SJCRH30 (cell line): ENCODE results near the gene PPM1N. TPM values are rescaled to one million over a fixed set of nuclear protein-coding genes. Genes with fewer than 3 reads are reported as not detected.

Experiments used
- DNase-seq, 2 experiments: peaks; one replicate each; pipeline ENCODE4 v3.0.0-alpha.2; 2015 to 2020
- H3K27ac ChIP-seq: fragments of 250-450 bp; sonication (Bioruptor Pico); 2 replicates; pipeline ENCODE4 v1.5.1; 2020; ENCODE audit warnings: mild to moderate bottlenecking, moderate library complexity
- H3K27me3 ChIP-seq: fragments of 250-450 bp; sonication (Bioruptor Pico); 2 replicates; pipeline ENCODE4 v1.5.1; 2020; ENCODE audit warnings: mild to moderate bottlenecking, moderate library complexity
- H3K36me3 ChIP-seq: fragments of 250-450 bp; sonication (Bioruptor Pico); 2 replicates; pipeline ENCODE4 v1.5.1; 2020; ENCODE audit warnings: mild to moderate bottlenecking, moderate library complexity
- H3K4me1 ChIP-seq: fragments of 250-450 bp; sonication (Bioruptor Pico); 2 replicates; pipeline ENCODE4 v1.5.1; 2020; ENCODE audit warnings: mild to moderate bottlenecking, moderate library complexity
- H3K4me3 ChIP-seq: fragments of 250-450 bp; sonication (Bioruptor Pico); 2 replicates; pipeline ENCODE4 v1.5.1; 2020; ENCODE audit warnings: mild to moderate bottlenecking, moderate library complexity
- H3K9me3 ChIP-seq: fragments of 250-450 bp; sonication (Bioruptor Pico); replicated peaks from 2 replicates; pipeline ENCODE4 v1.5.1; 2020; ENCODE audit warnings: mild to moderate bottlenecking, moderate library complexity
- total RNA-seq: library from RNA; depleted of rRNA; stranded (reverse); fragments of >200 nt; shearing (Covaris generic); gene quantifications from 2 replicates; pipeline ENCODE4 v1.2.3, GENCODE V29; 2014

Gene PPM1N
- total RNA-seq, 1 experiment from 2014 or later = 1.0 TPM

DNA sequence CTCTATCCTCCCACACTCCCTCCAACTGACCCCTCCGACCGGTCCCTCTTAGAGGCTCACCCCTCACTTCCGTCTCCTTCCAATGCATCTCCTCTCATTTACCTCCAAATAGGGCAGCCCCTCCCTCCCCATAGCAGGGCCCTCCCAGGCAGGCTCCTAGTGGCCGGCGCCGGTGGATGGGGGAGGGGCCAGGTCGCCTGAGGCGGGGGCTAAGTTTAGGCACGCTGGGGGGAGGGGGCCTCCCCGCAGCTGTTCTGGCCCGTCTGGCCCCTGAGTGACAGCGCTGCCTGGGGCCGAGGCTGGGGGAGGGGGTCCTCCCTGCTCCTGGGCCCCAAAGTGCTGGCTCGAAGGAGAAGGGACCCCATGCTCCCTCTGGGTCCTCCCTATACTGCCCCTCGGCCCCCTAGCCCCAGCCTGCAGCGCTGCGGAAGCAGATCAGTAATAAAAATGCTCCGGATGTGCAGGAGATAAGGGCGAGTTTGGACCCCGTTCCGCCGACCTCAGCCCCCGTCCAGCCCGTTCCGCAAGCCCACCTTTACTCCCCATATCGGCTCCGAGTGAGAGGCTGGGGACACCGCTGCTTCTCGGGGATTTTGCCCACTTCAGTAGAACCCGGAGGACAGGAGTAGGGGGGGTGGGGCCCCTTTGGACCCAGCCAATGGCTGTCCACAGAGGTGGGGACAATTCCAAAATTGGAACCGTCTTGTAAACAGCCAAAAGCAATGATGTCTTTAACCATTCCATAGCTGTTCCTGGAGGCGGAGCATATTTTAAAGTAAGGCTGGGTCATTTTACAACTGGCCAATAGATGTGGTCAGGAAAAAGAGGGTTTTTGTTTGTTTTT lies 5.4 kb upstream of the PPM1N start:
- H3K27me3 ChIP-seq = no peaks in the 10 kb centered on the region
- no peaks in the 10 kb centered on the region for H3K9me3 ChIP-seq
- peak overlapping the region; percentile 73 for H3K4me3 ChIP-seq
- H3K27ac ChIP-seq = peak overlapping the region; percentile 99
- H3K4me1 ChIP-seq = peaks cover 5% of the 10 kb centered on the region; the same call in 1 of the 2 replicates
- peak; percentile 95 to 96 for DNase-seq
- no peaks in the 10 kb centered on the region for H3K36me3 ChIP-seq

DNA sequence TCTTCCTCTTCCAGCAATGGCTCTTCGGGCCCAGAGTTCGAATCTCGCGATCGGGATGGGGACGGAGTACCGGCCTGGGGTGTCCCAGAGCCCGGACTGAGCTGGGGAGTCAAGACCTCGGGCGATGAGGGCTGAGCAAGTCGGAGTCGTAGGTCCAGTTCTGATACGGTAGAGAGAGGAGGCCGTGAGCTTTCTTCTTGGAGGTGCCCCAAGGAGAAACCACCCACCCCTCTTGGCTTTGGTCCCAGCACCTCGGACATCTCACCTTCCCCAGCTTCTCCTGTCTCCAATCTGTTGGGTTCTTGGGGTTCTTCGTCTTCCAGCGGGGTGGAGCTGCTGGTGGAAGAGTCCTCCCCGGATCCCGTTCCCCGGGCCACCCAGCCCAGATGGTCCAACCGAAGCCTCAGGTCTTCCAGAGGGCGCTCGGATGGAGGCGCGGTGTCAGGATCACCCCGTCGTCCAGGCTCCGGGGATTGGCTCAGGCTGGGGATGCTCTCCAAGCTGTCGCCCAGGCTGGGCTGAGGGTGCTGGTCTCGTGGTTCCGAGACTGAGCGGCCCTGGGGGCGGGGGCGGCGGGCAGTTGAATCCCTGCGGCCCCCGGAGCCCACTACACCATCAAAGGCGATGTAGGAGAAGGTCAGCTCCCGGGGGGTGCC lies 3.9 kb upstream of the PPM1N start:
- Histone ChIP-seq H3K4me1 (peaks cover 5% of the 10 kb centered on the region; the same call in 1 of the 2 replicates), H3K4me3 (no peak overlapping the region), H3K36me3 (no peaks in the 10 kb centered on the region), H3K27me3 (no peaks in the 10 kb centered on the region), H3K27ac (no peak overlapping the region), H3K9me3 (no peaks in the 10 kb centered on the region)
- DNase-seq = no peak

DNA sequence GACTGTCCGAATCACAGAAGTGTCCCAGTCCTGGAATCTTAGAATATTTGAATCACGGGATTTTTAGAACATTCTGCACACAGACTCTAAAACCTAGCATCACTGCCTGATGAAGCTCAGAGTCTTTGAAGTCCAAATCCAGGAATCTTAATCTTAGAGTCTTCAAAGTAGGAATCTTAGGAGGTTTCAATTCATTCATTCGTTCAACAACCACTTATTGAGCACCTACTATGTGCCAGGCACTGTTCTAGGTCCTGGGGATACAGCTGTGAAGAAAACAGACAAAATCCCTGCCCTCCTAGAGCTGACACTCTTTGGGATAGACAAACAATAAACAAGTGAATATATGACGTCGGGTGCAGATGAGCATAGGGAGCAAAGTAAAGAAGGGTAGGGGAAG lies 3.1 kb upstream of the PPM1N start:
- DNase-seq = no peak
- Histone ChIP-seq H3K9me3 (no peaks in the 10 kb centered on the region), H3K27ac (no peak overlapping the region), H3K27me3 (no peaks in the 10 kb centered on the region), H3K4me1 (peaks cover 5% of the 10 kb centered on the region; the same call in 1 of the 2 replicates), H3K36me3 (no peaks in the 10 kb centered on the region), H3K4me3 (no peak overlapping the region)

DNA sequence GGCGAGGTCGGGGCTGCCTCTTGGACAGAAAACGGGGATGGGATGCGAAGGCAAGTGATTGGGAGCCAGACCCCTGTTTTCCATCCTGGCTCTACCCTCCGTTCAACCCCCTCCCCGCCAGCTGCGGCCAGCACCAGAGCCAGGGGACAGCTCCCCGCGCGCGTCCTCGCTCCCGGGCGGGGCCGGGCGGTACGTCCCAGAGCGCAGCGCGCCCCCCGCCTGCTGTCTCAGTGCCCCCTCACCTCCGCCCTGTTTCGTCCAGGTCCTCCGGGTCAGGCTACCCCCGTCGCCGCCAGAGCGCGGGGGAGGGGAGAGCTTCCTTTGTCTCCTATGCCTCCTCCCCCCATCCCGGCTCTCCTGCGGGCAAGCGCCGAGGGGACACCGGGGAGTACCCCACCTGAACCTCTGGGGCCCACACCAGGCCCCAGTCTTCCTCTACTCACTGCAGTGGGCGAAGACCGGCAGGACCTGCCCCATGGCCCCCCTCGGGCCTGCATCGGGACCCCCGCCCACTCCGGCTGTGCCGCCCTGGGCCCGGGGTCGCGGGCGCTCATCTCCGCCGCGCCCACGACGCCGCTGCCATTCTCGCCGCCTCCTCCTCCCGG lies 1.8 kb upstream of the PPM1N start:
- no peak overlapping the region for H3K27ac ChIP-seq
- DNase-seq = peak; percentile 63 to 68

GRCh38 chr19:45497791-45498190 lies 452 bp upstream of the PPM1N start:
- H3K27me3 ChIP-seq = no peaks in the 10 kb centered on the region
- no peak overlapping the region for H3K4me3 ChIP-seq
- no peaks in the 10 kb centered on the region for H3K36me3 ChIP-seq
- H3K4me1 ChIP-seq = peaks cover 5% of the 10 kb centered on the region; the same call in 1 of the 2 replicates
- H3K27ac ChIP-seq = no peak overlapping the region
- no peak for DNase-seq
- no peaks in the 10 kb centered on the region for H3K9me3 ChIP-seq

More for the DNA sequence above, 1.8 kb upstream of the PPM1N start:
- Histone ChIP-seq H3K9me3 (no peaks in the 10 kb centered on the region), H3K4me1 (peaks cover 5% of the 10 kb centered on the region; the same call in 1 of the 2 replicates), H3K4me3 (peak overlapping the region; percentile 61), H3K27me3 (no peaks in the 10 kb centered on the region), H3K36me3 (no peaks in the 10 kb centered on the region)

DNA sequence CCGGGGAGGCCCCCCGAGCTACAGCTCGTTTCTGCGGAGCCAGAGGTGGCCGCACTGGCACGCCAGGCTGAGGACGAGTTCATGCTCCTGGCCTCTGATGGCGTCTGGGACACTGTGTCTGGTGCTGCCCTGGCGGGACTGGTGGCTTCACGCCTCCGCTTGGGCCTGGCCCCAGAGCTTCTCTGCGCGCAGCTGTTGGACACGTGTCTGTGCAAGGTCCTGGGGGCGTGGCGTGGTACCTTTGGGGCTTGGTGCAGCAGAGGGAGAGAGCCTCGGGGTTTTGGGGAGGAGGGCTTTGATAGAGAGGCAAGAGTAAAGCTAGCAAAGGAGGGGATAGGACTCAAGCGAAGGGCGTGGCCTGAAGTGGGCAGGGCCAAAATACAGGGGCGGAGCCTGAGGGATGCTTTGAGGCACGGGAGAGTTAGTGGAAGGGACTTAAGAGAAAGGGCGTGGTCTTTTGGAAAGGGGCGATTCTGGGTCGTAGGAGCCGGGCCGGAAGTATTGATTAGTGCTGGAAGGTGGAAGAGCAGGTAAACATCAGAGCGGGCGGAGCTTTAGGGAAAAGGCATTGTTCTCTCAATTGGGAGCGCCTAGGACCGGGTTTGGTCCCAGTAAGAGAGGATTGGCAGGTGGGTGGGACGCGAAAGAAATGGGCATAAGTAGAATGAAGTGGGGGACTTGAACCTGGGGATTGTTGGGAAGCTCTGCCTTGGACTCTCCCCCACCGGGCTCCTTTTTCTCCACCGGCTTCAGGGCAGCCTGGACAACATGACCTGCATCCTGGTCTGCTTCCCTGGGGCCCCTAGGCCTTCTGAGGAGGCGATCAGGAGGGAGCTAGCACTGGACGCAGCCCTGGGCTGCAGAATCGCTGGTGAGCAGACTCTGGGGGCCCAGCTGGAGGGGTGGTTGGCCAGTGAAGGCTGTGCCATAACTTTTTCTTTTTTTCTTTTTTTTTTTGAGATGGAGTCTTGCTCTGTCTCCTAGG lies 1.2 kb downstream of the PPM1N start:
- Histone ChIP-seq H3K27me3 (no peaks in the 10 kb centered on the region), H3K36me3 (no peaks in the 10 kb centered on the region), H3K9me3 (no peaks in the 10 kb centered on the region), H3K4me3 (no peak overlapping the region), H3K27ac (no peak overlapping the region), H3K4me1 (peaks cover 5% of the 10 kb centered on the region; the same call in 1 of the 2 replicates)
- DNase-seq = peak; percentile 53 to 61

DNA sequence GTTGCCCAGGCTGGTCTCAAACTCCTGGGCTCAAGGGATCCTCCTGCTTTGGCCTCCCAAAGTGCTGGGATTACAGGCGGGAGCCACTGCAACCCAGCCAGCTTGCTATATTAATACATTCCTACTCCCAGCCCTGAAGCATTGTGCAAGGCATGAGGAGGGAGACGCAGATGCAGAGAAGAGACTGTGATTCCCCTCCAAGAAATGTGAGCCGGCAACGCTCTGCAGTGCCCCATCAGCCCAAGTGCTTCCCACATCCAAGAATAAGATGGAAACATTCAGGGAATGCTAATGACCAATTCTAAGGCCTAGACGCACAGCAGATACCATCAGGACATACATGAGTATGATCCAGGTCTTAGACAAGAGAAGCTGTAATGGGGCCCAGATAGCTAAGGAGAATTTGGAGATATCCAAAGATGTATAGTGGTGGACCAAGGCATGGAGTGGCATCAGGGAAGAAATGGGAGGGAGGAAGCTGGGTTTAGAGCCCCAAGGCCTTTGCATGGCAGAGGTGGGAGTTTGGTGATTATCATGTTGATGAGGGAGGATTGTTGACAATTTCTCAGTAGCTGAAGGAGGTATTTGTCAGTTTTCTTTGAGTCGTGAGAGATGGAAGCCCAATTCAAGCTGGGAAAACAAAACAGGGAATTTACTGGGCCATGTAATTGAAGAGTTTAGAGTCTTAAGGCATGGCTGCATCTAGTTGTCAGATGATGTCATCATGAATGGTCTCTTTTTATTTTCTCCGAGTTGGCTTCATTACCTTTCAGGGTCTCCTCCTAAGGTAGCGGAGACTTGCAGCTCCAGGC lies 2.9 kb downstream of the PPM1N start:
- DNase-seq = no peak
- H3K27me3 ChIP-seq = no peaks in the 10 kb centered on the region
- peaks cover 5% of the 10 kb centered on the region; the same call in 1 of the 2 replicates for H3K4me1 ChIP-seq
- H3K27ac ChIP-seq = no peak overlapping the region
- no peaks in the 10 kb centered on the region for H3K9me3 ChIP-seq
- no peak overlapping the region for H3K4me3 ChIP-seq
- no peaks in the 10 kb centered on the region for H3K36me3 ChIP-seq

DNA sequence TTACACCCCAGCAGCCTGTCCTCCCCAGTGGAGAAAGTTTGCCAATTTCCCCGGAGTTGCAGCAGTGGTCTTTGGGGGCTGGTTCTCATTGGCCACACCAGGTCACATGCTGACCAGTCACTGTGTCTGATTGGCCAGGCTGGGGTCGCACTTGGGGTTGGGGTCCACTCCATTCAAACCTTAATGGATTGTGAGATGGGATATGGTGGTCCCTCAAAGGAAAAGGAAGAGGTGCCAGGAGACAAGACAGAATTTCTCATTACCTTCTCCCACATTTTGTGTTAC lies 3.4 kb downstream of the PPM1N start:
- H3K4me3 ChIP-seq = no peak overlapping the region
- no peaks in the 10 kb centered on the region for H3K9me3 ChIP-seq
- peaks cover 5% of the 10 kb centered on the region; the same call in 1 of the 2 replicates for H3K4me1 ChIP-seq
- no peak overlapping the region for H3K27ac ChIP-seq
- H3K27me3 ChIP-seq = no peaks in the 10 kb centered on the region
- no peaks in the 10 kb centered on the region for H3K36me3 ChIP-seq
- DNase-seq = peak in 1 of 2 experiments; percentile 34

DNA sequence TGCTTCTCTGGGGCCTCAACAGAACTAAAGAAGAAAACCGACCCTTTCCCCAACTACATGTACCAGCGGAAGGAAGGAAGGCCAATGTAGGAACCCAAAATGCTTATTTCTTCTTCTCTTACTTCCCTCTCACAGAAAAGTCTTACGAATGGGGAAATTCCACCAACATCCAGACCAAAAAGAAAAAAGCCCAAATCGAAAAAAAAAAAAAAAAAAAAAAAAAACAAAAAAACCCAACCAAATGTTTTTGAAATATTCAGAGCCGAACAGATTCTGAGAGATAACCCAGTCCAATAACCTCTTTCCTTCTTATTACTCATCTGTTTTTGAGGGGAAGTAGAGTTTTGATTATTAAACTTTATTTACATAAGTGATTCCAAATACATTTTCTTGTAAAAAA lies 3.9 kb downstream of the PPM1N start:
- Histone ChIP-seq H3K27ac (no peak overlapping the region), H3K9me3 (no peaks in the 10 kb centered on the region), H3K4me3 (no peak overlapping the region), H3K4me1 (peaks cover 5% of the 10 kb centered on the region; the same call in 1 of the 2 replicates), H3K27me3 (no peaks in the 10 kb centered on the region), H3K36me3 (no peaks in the 10 kb centered on the region)
- no peak for DNase-seq

DNA sequence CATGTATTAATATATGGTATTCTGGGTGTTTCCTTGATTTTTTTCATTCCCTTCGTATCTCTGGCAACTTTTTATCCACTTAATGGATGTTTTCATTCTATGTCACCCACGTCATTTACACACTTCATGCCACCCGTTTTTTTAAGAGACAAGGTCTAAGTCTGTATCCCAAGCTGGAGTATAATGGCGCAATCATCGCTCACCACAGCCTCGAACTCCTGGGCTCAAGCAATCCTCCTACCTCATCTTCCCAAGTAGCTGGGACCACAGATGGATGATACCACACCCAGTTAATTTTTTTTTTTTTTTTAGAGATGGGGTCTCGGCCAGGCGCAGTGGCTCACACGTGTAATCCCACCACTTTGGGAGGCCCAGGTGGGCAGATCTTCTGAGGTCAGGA lies 5.7 kb downstream of the PPM1N start:
- DNase-seq = no peak
- Histone ChIP-seq H3K4me3 (no peak overlapping the region), H3K27ac (no peak overlapping the region)

DNA sequence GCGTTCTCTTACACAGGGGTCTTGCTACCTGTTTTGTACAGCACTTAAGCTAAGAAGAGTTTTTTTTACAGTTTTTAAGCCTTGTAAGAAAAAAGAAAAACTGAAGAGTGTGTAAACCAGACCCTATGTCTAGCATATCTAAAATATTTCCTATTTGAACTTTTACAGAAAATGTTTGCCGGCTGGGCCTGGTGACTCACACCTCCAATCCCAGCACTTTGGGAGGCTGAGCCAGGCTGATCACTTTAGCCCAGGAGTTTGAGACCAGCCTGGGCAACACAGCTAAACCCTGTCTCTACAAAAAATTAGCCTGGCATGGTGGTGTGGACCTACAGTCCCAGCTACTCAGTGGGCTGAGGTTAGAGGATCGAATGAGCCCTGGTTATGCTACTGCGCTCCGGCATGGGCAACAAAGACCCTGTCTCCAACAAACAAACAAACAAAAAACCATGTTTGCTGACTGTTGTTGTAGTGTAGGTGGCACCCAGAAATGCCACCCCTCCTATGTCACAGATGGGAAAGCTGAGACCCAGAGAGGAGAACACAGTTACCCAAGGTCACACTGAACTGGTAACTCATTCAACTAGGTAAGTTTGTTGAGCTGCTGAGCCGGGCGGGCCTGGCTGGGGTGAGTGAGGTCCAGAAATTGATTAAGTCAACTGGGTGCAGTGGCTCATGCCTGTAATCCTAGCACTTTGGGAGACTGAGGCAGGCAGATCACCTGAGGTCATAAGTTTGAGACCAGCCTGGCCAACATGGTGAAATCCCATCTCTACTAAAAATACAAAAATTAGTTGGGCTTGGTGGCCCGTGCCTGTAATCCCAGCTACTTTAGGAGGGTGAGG lies 7.1 kb downstream of the PPM1N start:
- H3K4me1 ChIP-seq = peaks cover 5% of the 10 kb centered on the region; the same call in 1 of the 2 replicates
- H3K36me3 ChIP-seq = no peaks in the 10 kb centered on the region
- no peak overlapping the region for H3K4me3 ChIP-seq
- no peaks in the 10 kb centered on the region for H3K27me3 ChIP-seq
- DNase-seq = no peak
- no peaks in the 10 kb centered on the region for H3K9me3 ChIP-seq
- no peak overlapping the region for H3K27ac ChIP-seq

More for the DNA sequence above, 5.7 kb downstream of the PPM1N start:
- Histone ChIP-seq H3K9me3 (no peaks in the 10 kb centered on the region), H3K27me3 (no peaks in the 10 kb centered on the region), H3K36me3 (no peaks in the 10 kb centered on the region), H3K4me1 (peaks cover 5% of the 10 kb centered on the region; the same call in 1 of the 2 replicates)

- Histone ChIP-seq H3K4me3 (peak overlapping the region; percentile 86), H3K9me3 (no peaks in the 10 kb centered on the region), H3K27ac (peak overlapping the region; percentile 76), H3K4me1 (peaks cover 5% of the 10 kb centered on the region; the same call in 1 of the 2 replicates), H3K36me3 (no peaks in the 10 kb centered on the region), H3K27me3 (no peaks in the 10 kb centered on the region)
- DNase-seq = no peak
Measured at GRCh38 chr19:45505996-45506245, 7.7 kb downstream of the PPM1N start.
